GM21717 (cell line): ENCODE results near the gene TEX14.
"Not testable (repeated sequence)": the region's sequence is repeated elsewhere in the genome, so short reads cannot be mapped to it uniquely, and the experiment has no call there.

Source experiments
- ATAC-seq: cut with Tn5 transposase; IDR thresholded peaks from one replicate; pipeline ENCODE4 v1.9.1; 2021; ENCODE audit warnings: mild to moderate bottlenecking, moderate library complexity; ENCODE audit not compliant: unreplicated experiment

The TEX14 gene

GRCh38 chr17:58692239-58693055 is 602 bp upstream of the TEX14 start, which contains the start of gene RAD51C:
Gene RAD51C, plus strand, starts transcription at chr17:58692602. Its CDS starts 42 bp downstream, at chr17:58692644.
- peak; percentile 93 for ATAC-seq

GRCh38 chr17:58690033-58690432 is 1.8 kb downstream of the TEX14 start:
- ATAC-seq = not testable (repeated sequence)

GRCh38 chr17:58688521-58688920 is 3.3 kb downstream of the TEX14 start:
- no peak for ATAC-seq

- ATAC-seq = no peak
Observed at GRCh38 chr17:58686980-58687379, 4.9 kb downstream of the TEX14 start.

GRCh38 chr17:58684462-58684861 is 7.4 kb downstream of the TEX14 start:
- ATAC-seq = not testable (repeated sequence)

GRCh38 chr17:58684003-58684402 is 7.8 kb downstream of the TEX14 start:
- no peak for ATAC-seq

GRCh38 chr17:58680038-58680369 is 11.8 kb downstream of the TEX14 start:
- no peak for ATAC-seq

GRCh38 chr17:58679263-58680037 is 12.4 kb downstream of the TEX14 start:
- ATAC-seq = no peak

GRCh38 chr17:58678287-58678686 is 13.6 kb downstream of the TEX14 start:
- not testable (repeated sequence) for ATAC-seq

GRCh38 chr17:58677194-58677880 is 14.5 kb downstream of the TEX14 start:
- ATAC-seq = no peak

- ATAC-seq = no peak
Observed at GRCh38 chr17:58671969-58672368, 19.9 kb downstream of the TEX14 start.

- ATAC-seq = no peak
Observed at GRCh38 chr17:58669853-58670252, 22.0 kb downstream of the TEX14 start.

- ATAC-seq = no peak
Observed at GRCh38 chr17:58668598-58668935, 23.3 kb downstream of the TEX14 start.

GRCh38 chr17:58667934-58668597 is 23.8 kb downstream of the TEX14 start:
- ATAC-seq = no peak

- no peak for ATAC-seq
Observed at GRCh38 chr17:58666858-58667267, 25.0 kb downstream of the TEX14 start.

- ATAC-seq = no peak
Observed at GRCh38 chr17:58665946-58666857, 25.6 kb downstream of the TEX14 start.

- no peak for ATAC-seq
Observed at GRCh38 chr17:58664302-58664701, 27.5 kb downstream of the TEX14 start.

GRCh38 chr17:58661499-58661898 is 30.3 kb downstream of the TEX14 start:
- no peak for ATAC-seq

GRCh38 chr17:58660621-58661020 is 31.2 kb downstream of the TEX14 start:
- ATAC-seq = no peak

GRCh38 chr17:58659714-58660084 is 32.1 kb downstream of the TEX14 start:
- ATAC-seq = not testable (repeated sequence)
